Smooth muscle cell of the brain vasculature (primary cell): ENCODE measurements around the gene LZIC.

Source experiments
- DNase-seq: peaks from one replicate; pipeline ENCODE4 v3.0.0-alpha.2; 2012; ENCODE audit warnings: low read depth, low spot score

The LZIC gene

DNA sequence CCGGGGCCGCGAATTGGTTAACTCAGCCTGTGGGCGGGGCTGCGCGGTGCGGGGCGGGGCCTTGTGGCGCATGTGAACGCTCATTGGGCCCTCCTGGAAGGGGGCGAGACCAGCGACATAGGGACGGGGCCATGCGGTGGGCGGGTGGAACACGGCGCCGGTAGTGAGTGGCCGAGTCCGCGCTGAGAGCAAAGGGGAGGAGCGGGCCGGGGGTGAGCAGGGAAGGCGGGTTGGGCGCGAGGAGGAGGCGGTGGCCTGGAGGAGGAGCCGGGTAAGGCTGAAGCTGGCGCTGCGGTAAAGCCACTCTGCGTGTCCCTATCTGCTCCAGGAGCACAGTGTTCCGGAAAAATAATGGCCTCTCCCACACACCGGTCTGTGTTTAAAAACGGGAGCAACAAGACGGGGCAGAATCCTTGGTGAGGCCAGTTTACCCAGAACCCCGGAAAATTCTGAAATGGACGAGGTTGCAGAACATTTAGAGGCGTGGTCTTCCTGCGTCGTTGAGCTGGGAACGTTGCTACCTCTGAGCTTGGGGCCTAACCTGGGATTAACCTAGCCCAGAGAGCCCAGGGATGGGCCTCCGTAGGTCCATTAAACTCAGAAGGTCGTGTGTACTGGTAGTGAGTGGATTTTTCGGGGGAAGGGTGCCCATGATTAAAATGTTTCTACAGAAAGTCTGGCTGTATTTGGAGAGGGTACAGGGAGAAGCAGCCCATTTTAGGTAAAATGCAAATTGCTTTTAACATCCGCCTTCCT lies 32.6 kb downstream of the LZIC start:
- peak; percentile 99 for DNase-seq

DNA sequence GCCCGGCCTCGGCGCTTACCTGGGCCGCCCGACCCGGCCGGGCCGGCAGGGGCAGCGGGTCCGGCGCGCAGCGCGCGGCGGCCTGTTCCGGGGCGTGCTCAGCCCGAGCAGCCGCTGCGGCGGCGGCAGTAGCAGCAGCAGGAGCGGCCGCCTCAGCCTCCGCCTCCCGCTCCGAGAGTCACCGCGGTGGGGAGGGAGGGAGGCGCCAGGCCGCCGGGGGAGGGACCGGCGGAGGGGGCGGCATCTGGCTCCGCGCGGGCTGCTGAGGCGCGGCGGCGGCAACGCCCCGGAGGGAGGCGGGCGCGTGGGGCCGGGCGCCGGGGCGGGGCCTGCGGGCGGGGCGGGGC lies 33.1 kb downstream of the LZIC start, which contains the start of gene CTNNBIP1:
Gene CTNNBIP1, minus strand, starts transcription at position 194 of the 347 bp plus-strand sequence. CDS start 38,205 bp downstream, outside the sequence.
- DNase-seq: no peak

DNA sequence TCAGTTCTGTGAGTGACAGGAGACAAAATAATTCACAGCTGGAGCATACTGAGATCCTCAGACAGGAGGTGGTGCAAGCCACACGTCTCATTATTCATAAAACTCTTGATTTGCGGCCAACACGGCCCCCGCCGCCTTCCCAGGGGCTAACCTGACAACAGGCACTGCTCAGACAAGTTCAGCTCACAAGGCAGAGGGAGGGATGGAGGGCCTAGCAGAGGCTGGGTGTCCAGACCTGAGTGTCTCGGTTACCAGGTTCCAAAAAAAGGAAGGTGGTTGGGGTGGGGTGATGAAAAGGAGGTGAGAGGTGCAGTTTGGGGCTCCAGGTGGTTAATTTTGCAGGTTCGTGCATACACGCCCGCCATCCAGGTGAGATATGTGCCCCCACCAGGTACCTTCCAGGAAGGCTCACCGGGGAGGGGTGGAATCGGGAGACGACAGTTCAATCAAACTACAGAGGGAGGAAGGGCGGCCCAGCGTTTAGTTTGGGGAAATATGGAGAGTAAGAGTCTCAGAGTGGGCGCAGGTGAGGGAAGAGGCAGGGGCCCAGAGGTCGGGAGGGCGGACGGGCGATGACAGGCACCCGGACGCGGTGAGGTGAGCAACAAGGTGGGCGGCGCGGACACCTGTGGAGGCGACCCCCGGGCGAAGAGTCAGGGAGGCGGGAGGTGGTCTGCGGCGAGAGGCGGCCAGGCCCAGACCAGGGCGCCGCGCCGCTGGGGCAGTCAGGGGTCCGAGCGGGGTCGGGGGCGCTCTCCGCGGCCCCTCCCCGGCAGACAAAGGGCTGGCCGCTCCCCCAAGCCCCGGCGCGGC lies 33.8 kb downstream of the LZIC start:
- DNase-seq: no peak

DNA sequence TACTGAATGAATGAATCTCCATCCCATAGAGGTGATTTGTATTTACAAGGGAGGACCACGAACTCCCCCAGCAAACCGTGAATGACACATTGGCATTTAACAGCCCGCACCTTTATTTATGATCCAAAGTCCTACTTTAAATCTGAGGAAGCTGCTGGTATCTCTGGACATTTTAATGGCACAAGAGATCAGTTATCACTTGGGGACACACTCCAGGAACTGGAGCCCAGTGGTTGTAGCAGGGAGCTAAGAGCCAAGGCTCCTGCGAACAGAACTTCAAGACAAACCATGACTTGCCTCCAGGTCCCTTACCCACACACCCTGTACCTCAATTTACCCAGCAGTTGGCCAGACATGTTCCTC lies 34.3 kb downstream of the LZIC start:
- no peak for DNase-seq

DNA sequence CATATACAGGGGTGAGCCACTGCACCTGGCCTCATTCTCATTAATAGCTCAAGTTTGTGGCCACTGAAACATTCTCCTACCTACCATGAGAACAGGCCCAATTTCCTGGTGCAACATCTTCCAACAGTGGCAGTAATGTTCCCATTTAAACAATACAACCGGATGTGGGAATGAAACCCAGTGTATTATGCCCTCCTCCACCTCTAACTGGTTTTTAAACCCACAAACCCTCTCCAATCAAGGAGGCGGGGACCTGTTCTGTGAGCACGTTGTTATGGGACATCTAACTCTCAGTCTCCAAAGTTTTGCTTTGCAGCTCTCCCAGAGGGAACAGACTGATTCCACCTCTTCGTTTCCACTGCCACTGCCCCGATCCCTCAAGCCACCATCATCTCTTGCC lies 35.8 kb downstream of the LZIC start:
- no peak for DNase-seq

DNA sequence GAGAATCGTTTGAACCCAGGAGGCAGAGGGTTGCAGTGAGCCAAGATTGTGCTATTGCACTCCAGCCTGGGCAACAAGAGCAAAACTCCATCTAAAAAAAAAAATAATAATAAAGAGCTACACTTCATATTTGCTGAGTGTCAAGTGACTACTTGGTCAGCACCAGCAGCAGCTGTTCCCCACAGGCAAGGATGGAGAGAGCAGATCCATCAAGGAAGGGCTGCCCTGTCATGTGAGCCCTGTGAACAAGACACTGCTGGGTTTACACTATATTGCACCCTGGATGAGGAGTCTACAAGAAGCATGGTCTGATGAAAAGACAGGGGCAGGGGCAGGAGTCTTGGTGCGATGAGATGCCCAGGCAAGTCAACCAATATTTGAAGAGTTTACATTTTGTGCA lies 36.7 kb downstream of the LZIC start:
- DNase-seq: no peak

DNA sequence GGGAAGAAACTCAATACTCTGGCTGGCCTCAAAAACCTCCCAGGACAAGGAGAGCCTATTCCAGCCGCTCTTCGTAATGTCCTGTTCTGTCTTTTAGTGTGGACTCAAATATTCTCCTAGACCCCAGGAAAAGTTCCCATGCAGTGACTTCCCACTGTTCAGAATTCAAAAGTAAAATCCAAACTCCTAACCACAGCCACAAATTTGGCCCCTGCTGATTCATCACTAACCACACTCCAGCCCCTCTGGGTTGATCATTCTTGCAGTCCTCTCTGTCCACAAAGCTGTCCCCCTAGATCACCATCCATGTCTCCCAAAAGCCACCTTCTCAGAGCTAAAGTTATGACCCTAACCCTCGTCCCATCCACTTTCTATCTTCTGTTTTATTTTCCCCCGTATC lies 38.2 kb downstream of the LZIC start:
- no peak for DNase-seq

DNA sequence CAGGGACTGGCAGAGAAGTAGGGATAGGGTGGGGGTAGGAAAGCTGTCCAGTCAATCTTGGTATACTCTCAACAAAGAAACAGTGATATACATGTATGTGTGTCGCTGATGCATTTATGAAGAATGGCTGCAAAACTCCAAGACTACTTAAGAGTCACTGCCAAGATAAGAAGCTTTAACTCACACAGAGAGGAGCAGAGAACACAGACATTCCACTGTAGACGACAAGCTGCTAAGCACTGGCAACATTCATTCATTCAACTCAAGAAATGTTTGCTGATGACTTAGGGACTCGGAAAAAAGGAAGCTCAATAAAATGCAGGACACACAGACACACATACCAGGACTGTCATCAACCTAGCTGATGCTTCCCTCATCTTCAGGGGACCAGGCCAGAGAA lies 38.6 kb downstream of the LZIC start:
- no peak for DNase-seq

DNA sequence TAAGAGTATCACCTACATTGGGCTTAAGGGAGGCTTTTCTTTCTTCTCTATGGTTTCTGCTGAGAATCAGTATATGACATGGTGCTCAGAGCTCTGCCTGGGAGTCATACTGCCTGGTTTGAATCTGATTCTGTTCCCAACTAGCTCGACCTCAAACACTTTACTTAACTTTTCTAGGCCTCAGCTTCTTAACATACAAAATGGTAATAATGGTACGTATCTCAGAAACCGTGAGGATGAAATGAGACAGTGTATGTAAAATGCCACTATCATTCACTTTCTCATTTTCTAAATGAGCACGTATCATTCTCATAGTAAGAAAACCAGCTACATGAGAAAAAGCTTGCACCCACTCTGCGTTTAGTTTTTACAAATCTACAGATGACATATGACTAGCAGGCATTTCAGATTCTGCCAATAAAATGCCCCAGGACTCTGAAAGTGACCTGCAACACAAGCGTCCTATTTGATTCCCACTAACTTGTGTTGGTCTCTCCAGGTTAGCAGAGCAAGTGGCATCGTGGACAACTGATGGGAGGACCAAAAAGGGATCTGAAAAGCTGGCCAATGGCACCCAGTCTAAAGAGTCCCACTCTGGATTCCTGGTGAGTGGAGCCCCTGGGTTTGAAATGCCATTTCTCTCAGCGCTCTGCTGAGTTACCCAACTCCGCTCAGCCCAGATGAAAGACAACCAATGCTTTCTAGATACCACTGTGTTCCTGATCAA lies 39.2 kb downstream of the LZIC start:
- no peak for DNase-seq

DNA sequence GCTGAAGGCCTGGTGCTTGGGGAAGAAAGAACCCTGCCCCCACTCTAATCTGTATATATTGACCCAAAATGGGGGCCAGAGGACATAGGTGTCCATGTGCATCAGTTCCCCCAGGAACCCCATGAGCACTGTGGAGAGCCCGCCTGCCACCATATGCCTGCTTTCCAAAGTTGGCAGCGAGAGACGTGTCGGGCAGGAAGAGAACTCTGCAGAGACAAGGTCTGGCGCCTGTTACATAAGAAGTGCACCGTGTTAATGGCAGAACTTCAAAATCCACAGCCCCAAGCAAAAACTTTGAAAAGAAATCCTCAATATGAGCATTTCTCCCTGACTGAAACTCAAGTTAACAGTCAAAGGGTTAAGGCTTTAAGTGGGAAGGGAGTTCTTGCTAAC lies 41.1 kb downstream of the LZIC start:
- no peak for DNase-seq

DNA sequence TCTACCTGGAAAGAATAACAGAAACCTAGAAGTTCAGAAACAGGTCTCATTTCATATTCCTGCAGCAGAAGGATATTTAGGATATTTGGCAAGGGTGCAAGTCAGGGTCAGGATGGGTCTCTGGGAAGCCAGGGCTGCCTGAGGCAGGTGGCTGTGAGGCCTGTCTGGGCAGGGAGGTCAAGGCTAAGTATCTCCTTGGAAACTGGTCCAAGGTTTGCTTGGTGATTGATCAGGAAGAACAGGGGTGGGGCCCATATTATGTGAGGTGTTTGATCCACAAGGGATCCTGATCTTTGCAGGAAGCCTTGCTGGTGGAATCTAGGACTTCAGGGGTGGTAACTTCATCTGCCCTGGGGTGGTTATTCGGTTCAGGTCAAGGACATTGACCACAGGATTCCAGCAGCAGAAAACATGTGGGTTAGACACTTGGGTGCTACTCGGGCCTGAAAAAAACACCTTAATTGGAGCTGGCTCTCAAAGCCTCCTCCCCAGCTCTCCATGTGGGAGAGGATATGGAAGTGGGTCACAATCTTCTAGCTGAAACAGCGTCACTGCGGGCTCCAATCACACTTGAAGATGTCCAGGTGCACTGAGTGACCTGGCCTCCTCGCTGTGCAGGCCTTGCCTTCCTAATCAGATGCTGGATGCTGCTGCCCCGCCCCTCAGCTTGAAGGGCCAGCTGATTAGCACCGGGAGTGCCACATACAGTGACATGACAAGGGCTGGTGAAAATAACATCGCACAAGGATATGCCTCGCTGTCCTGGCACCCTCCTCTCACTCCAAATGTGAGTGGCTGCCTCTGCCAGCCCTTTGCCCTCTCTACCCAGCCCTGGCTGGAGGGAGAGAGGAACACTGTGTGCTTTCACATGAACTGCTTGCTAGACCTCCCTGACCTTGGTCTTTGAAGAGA lies 41.8 kb downstream of the LZIC start:
- no peak for DNase-seq

DNA sequence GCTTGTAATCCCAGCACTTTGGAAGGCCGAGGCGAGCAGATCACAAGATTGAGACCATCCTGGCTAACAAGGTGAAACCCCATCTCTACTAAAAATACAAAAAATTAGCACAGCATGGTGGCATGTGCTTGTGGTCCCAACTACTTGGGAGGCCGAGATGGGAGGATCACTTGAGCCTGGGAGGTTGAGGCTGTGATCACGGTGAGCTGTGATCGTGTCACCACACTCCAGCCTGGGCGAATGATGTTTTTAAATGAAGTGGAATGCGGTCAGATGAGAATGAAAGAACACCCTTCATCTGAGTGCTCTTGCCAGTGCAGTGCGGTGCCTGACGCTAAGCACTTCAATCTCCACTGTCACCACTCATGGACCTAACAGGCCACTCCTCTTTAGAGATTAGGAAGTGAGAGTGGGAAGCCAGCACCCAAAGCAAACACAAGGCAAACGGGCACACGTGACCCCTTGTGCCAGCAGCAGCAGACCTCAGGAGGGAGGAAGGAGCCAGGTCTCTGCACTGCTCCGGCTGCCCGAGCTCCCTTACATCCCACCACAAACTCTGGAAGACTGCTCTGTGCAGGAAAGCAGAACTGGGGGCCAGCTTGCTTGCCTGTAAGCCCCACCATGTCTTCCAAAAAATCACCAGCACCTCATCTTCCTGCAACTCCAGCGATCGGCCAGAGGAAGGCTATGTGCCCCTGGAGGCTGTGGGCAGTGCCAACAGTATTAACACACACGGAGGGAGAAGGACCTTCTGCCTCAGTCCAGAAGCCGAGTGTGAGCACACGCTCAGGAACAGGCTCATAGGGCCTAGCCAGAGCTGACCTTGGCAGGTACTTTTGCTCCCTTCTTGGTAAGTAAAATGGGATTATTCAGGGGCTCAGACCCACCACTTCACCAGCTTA lies 42.8 kb downstream of the LZIC start:
- no peak for DNase-seq

DNA sequence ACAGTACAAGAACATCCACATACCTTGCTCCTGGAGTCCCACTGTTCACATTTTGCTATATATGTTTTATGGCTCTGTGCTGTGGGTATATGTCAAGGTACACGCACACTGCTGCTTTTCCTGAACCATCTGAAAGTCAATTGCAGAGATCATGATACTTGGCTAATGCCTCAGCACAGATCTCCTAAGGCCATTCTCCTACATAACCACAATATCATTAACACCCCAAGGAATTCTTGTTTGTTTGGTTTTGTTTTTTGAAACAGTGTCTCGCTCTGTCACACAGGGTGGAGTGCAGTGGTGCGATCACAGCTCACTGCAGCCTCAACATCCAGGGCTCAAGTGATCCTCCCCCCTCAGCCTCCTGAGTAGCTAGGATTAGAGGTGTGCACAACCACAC lies 49.1 kb downstream of the LZIC start:
- no peak for DNase-seq

DNA sequence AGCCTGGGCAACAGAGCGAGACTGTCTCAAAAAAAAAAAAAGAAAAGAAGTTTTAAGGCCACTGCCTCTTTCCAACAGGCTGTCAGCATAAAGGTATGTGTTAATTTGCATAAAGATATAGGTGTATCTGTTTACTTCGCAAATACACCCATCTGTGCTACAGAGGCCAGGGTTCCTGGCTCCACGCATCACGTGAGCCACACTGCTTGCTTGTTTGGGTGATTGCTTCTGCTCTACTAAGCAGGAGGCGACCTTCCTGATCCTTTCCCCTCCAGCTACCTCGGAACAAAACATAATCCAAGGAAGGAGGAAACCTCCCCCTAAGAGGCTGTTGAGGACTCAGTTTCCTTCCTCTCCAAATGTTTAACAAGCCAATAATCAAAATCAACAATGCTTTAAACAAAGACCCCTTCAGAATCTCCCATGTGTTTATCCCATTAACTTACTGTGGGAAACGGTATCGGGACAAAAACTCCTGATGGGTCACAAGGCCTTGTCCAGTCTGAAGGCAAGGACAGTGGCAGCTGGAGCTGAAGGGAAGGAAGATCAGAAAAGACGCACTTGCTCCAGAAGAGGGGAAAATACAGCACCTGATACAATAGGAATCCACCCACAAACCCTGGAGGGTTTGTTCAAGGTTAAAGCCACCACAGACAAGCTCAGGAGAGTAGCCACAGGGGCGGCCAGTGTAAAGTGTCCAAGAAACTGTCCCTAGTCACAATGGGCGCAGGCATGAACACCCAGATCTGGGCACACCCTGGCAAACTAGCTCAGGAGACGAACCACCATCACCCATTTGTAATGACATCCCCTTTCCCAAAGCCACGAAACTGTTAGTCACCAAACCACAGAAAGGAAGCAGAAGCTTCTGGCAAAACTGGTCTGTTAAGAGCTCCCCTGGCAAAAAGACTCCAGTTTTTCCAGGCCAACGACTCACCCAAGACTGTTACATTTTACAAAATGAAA lies 50.3 kb downstream of the LZIC start:
- DNase-seq: no peak

DNA sequence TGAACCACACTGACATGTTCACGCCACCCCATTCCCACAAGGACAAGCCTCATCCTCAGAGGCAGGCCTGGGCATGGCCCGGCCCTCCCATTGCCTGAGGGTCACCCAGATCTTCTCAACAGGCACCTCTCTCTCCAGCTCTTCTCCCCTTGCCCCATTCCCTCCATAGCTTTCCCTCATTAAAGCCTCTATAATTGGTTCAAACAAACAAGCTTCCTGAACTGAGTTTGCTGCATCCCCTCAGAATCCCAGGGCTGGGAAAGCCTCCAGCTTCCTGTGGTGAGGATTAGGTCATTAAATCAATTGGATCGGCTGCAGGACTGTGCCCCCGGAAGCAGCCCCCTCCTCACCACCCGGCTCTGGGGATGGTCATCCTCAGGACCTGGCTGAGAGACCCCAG lies 52.0 kb downstream of the LZIC start:
- no peak for DNase-seq

DNA sequence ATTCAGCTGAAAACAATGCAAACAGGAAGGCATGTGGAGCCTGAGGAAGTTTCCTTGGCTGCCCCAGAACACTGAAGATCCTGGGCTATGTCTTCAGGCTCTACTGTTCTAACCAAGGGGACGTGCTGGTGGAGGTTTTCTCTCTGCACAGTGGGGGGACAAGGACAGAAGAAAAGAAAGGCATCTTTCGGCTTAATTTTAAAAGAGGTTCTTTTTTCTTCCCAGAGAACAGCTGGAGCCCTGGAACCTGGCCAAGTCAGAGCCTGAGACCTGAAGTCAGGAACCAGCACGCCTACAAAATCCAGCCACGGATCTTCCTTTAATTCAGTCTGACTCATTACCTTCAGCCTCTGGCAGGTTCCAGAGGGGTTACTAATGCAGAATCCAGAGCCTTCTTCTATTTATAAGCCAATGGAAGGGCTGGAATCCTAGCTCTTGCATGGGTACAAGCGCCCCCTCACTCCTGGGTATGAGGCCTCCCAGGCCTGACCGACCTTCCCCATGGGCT lies 52.9 kb downstream of the LZIC start:
- peak; percentile 92 for DNase-seq

DNA sequence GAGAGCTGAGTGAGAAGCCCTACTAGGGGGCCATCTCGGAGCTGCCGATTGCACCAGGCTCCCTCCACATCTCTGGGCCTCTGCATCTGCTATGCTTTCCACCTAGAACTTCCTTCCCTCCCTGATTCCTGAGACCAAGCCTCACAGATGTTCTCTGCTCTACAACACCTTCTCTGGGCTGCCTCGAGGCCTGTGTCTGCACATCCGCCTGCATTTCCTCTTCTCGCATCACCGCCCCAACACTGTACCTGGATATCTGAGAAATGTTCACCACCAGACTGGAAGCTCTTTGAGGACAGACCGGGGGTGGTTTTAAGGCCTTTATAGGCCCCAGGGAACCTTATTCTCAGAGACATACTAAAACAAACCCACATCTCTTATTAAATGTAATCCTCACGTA lies 53.8 kb downstream of the LZIC start:
- no peak for DNase-seq

DNA sequence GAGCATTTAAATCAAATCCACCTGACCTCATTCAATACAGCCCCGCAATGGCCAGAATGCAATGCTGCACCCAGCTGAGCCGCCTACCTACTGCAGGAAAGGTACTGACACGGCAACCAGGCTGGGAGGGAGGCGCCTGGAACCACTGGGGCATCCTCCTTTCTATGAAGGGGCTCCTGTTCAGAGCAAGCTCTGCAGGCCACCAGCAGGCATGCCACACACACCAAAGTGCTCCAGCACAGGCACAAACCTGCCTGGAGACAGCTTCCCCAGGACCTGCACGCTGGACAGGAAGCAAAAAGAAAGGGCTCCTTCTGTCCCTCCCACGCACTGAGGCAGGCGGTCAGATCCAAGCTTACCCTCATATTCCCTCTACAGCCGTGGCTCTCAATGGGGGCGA lies 54.3 kb downstream of the LZIC start:
- DNase-seq: no peak

DNA sequence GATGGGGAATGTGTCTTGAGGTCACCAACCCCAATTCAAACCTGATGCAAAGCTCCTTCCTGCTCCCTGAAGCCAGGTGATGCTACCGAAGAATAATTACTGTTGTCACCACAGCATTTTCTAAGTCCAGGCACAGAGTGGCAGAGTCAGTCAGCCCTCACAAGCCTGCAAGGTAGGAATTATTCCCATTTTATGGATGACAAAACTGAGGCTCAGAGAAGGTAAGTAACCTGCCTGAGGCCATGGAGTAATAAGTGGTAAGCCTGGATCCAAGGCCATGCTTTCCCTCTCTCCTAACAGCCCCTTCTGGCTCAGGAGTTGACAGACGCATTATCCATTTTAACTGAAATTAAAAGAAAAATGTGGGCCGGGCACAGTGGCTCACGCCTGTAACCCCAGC lies 56.1 kb downstream of the LZIC start:
- DNase-seq: no peak
